GM12878 (cell line): Measurements from ENCODE around the gene ANO9. TPM values are rescaled to one million over a fixed set of nuclear protein-coding genes. Genes with fewer than 3 reads are reported as not detected.
A peak's percentile ranks its signal among the peaks of the same experiment; 100 is the strongest.

Experiments
- ATAC-seq: fragments of 200-7000 bp; cut with Tn5 transposase; 3 replicates; pipeline ENCODE4 v1.9.1; 2020; ENCODE audit warnings: mild to moderate bottlenecking, moderate library complexity
- BruUV-seq: library from RNA; stranded (reverse); fragments of 400-500 nt; replicated peaks from 2 replicates; lab custom pipeline; 2021; lab: Mats Ljungman, UMichigan
- CTCF ChIA-PET: fragments of 300-600 bp; sonication (Branson Sonifier 250); formaldehyde crosslinking; extraction: SDS; loops from one replicate; lab custom pipeline; 2021; ENCODE audit warnings: inconsistent platforms; lab: Yijun Ruan, JAX
- POLR2A ChIA-PET: fragments of 350-600 bp; formaldehyde crosslinking; extraction: SDS; loops from one replicate; lab custom pipeline; 2021; ENCODE audit warnings: inconsistent platforms; lab: Charles Lee
- RAD21 ChIA-PET: fragments of 300-600 bp; sonication (Branson Sonifier 250); formaldehyde crosslinking; loops from one replicate; lab custom pipeline; 2023; ENCODE audit warnings: antibody characterized with exemption; ENCODE audit not compliant: unreplicated experiment; lab: Charles Lee
- SMC1A ChIA-PET: fragments of 300-600 bp; sonication (Branson Sonifier 250); formaldehyde crosslinking; loops from one replicate; lab custom pipeline; 2023; ENCODE audit not compliant: unreplicated experiment, uncharacterized antibody; lab: Charles Lee
- DNase-seq: peaks from one replicate; pipeline ENCODE4 v3.0.0-alpha.2; 2011; ENCODE audit warnings: low read depth, low spot score
- FAIRE-seq: peaks from 3 replicates; lab custom pipeline; 2011; peaks lifted over from hg19 to GRCh38; lab: Jason Lieb, UNC
- H2AFZ ChIP-seq: 2 replicates; pipeline ENCODE4 v1.6.0; 2011; ENCODE audit warnings: low read depth, low read length, control low read depth; ENCODE audit not compliant: control insufficient read depth
- H3K27ac ChIP-seq: 2 replicates; pipeline ENCODE4 v1.5.1; 2011; ENCODE audit warnings: control low read depth; ENCODE audit not compliant: control insufficient read depth, insufficient read depth
- H3K27me3 ChIP-seq, 2 experiments: replicated peaks in 1 of 2; 2 replicates each; pipeline versions ENCODE4 v1.6.0 to v1.6.1; 2011; ENCODE audit warnings: low read length in 1 of 2; ENCODE audit not compliant: control insufficient read depth in 2 of 2, insufficient read depth in 2 of 2
- H3K36me3 ChIP-seq, 2 experiments: 2 replicates each; pipeline ENCODE4 v1.5.1; 2011; ENCODE audit warnings: low read length in 1 of 2; ENCODE audit not compliant: control insufficient read depth in 2 of 2, insufficient read depth in 2 of 2
- H3K4me1 ChIP-seq: 2 replicates; pipeline ENCODE4 v1.6.1; 2011; ENCODE audit warnings: mild to moderate bottlenecking, low read length, moderate library complexity, mixed read lengths; ENCODE audit not compliant: control insufficient read depth, insufficient read depth
- H3K4me2 ChIP-seq: 2 replicates; pipeline ENCODE4 v1.6.0; 2011; ENCODE audit warnings: control low read depth; ENCODE audit not compliant: control insufficient read depth, insufficient read depth
- H3K4me3 ChIP-seq: fragments of 200-600 bp; sonication (generic); 2 replicates; pipeline ENCODE4 v1.5.1; 2016
- H3K79me2 ChIP-seq: 2 replicates; pipeline ENCODE4 v1.6.0; 2011; ENCODE audit warnings: low read length; ENCODE audit not compliant: control insufficient read depth, insufficient read depth
- H3K9ac ChIP-seq: 2 replicates; pipeline ENCODE4 v1.8.0; 2011; ENCODE audit warnings: low read length, control low read depth, mixed read lengths; ENCODE audit not compliant: control insufficient read depth, insufficient read depth
- H3K9me3 ChIP-seq: replicated peaks from 3 replicates; pipeline ENCODE4 v1.5.1; 2011; ENCODE audit warnings: mild to moderate bottlenecking, low read length; ENCODE audit not compliant: control insufficient read depth, insufficient read depth
- H4K20me1 ChIP-seq: 2 replicates; pipeline ENCODE4 v1.6.0; 2011; ENCODE audit not compliant: control insufficient read depth, insufficient read depth
- HDAC2 ChIP-seq: fragments of 200-600 bp; sonication (generic); IDR thresholded peaks from 2 replicates; pipeline ENCODE4 v1.6.1; 2017
- NFYA ChIP-seq: IDR thresholded peaks from 2 replicates; pipeline ENCODE4 v1.6.1; 2011; ENCODE audit warnings: low read depth, mild to moderate bottlenecking, low read length, improper control_type of control experiment, borderline replicate concordance
- RCOR1 ChIP-seq: conservative IDR thresholded peaks from 2 replicates; pipeline ENCODE4 v1.6.1; 2012; ENCODE audit warnings: low read depth, low read length, improper control_type of control experiment
- SUPT20H ChIP-seq: IDR thresholded peaks from 2 replicates; pipeline ENCODE4 v1.6.1; 2011; ENCODE audit warnings: low read depth, mild to moderate bottlenecking, low read length, moderate library complexity, borderline replicate concordance; ENCODE audit not compliant: control insufficient read depth
- WGBS: methylation state at CpG from one replicate; pipeline ENCODE4 v1.1.6; 2016; ENCODE audit warnings: low lambda C conversion rate; ENCODE audit not compliant: insufficient replicate concordance, insufficient coverage; ENCODE audit errors: missing lambda C conversion rate; 5-methylcytosine and 5-hydroxymethylcytosine counted together
- in situ Hi-C: fragments of 300-500 bp; cut with MboI; formaldehyde crosslinking; loops from 9 replicates; pipeline ENCODE4 v1.14.3; 2018; ENCODE audit warnings: mixed read lengths
- intact Hi-C: fragments of 100-400 bp; cut with micrococcal nuclease; formaldehyde crosslinking; loops from one replicate; pipeline ENCODE4 v1.14.2; 2022; ENCODE audit not compliant: unreplicated experiment
- polyA plus RNA-seq, 11 experiments: library from polyadenylated mRNA; depleted of rRNA in 4 of 11; unstranded in 6 of 11; stranded (reverse) in 5 of 11; fragments of >200 nt; fragmentation: Nextera tagmentation in 4 of 11; fragmentation: Illumina TruSeq in 1 of 11; extraction: Ambion mirVana in 4 of 11; extraction: Trizol in 1 of 11; gene quantifications; 1 replicate in 1 of 11; 2 replicates in 10 of 11; pipeline versions ENCODE4 v1.2.1 to v1.2.3, GENCODE V29; 2011 to 2016; ENCODE audit warnings: inconsistent platforms in 2 of 11, missing spikeins in 2 of 11, low read depth in 1 of 11
- total RNA-seq, 4 experiments: library from RNA; depleted of rRNA in 3 of 4; stranded (reverse); fragments of >200 nt in 3 of 4; fragmentation: Illumina TruSeq in 1 of 4; extraction: Trizol in 1 of 4; gene quantifications; 2 replicates each; pipeline versions ENCODE4 v1.2.1 to v1.2.3, GENCODE V29; 2013 to 2021
- TF ChIP-seq, protein P1 (sequence below): fragments of 450-650 bp; IDR thresholded peaks from 2 replicates; pipeline ENCODE4 v1.6.1; 2018; ENCODE audit warnings: mild to moderate bottlenecking, low read depth, moderate library complexity; ENCODE audit not compliant: partially characterized antibody
- TF ChIP-seq, protein P2 (sequence below): IDR thresholded peaks from 2 replicates; pipeline ENCODE4 v1.6.1; 2012; ENCODE audit warnings: low read depth, low read length, improper control_type of control experiment
- TF ChIP-seq, protein P3 (sequence below): fragments of 450-650 bp; IDR thresholded peaks from 2 replicates; pipeline ENCODE4 v1.6.1; 2016; ENCODE audit warnings: mild to moderate bottlenecking, moderate library complexity, borderline replicate concordance
- TF ChIP-seq, protein P4 (sequence below): IDR thresholded peaks from 2 replicates; pipeline ENCODE4 v1.6.1; 2012; ENCODE audit warnings: mild to moderate bottlenecking, low read depth, low read length

ANO9 gene
- total and polyA plus RNA-seq, 10 of the 15 experiments (the other 5 are each of a cell fraction or from before 2014, with no cell fraction given), result 0.21 to 42.3 (median 12.0) TPM

DNA sequence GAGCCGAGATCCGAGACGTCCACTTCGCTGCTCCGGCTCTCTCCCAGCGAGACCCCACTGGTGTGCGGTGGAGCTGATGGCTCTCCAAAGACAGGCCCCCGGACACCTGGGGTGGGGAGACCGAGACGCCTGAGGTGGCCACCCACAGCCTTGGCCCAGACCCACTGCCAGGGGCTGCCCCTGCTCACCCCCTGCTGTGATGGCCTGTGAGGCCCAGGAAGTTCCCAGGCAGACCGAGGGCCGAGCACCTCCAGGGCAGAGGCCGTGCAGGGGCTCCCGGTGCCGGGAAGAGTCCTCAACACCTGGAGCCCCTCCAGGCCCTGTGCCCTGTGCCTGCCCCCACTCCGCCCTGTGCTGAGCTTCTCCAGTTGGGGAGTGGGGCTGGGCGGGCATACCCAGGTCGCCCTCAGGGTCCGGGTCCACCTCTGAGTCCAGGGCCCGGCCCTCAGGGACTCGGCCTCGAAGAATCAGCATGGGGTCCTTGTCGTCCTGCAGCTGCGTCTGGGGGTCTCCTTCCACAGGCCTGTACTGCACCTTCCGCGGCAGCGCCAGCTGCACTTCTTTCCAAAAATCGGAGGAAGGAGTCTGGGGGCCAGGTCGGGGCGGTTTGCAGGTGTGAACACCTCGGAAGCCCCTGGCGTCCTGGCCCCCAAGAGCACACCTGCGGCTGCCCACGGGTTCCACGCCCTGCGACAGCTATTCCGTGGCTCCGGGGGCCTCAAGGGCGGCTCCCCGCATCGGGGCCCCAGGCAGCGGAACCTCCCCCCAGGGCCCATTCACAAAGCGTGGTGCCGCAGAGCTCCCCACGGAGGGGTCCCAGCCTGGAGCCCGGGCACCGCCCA lies 35.6 kb downstream of the ANO9 start:
- ChIA-PET POLR2A (interaction anchor here (1.8 kb wide), 1 partner anchor 43 kb away, joined by 10 read pairs; no protein-coding TSS in a partner anchor), SMC1A (no interaction called here), RAD21 (interaction anchor here (0.9 to 2.4 kb wide), 3 partner anchors 35 to 42 kb away, joined by 3 to 17 read pairs (median 7); no protein-coding TSS in a partner anchor), CTCF (interaction anchor here (1.0 to 2.1 kb wide), 3 partner anchors 43 to 113 kb away, joined by 4 to 19 read pairs (median 4); partner anchors contain the start of gene PTDSS2)
- no peak for FAIRE-seq
- WGBS, result 72% methylated on average over 36 of the region's 47 CpGs
- Histone ChIP-seq H3K27me3 (no peaks in the 10 kb centered on the region), H4K20me1 (no peaks in the 10 kb centered on the region), H3K4me2 (peak overlapping the region; percentile 81), H3K79me2 (no peaks in the 10 kb centered on the region), H3K36me3 (no peaks in the 10 kb centered on the region), H3K9me3 (no peaks in the 10 kb centered on the region), H2AFZ (peak overlapping the region; percentile 68), H3K4me3 (peak overlapping the region; percentile 44; the same call in 1 of the 2 replicates), H3K4me1 (peaks cover 6% of the 10 kb centered on the region; the same call in 1 of the 2 replicates), H3K9ac (peak overlapping the region; percentile 29; the same call in 1 of the 2 replicates), H3K27ac (peak overlapping the region; percentile 44)
- DNase-seq, result no peak
- in situ Hi-C loops, result no loop called here
- TSS peak; percentile 53 for BruUV-seq
- ATAC-seq, result no peak
- intact Hi-C loops, result no loop called here
- TF ChIP-seq SUPT20H (no peak), RCOR1 (no peak), NFYA (no peak), HDAC2 (no peak)
- TF ChIP-seq, protein P1, sequence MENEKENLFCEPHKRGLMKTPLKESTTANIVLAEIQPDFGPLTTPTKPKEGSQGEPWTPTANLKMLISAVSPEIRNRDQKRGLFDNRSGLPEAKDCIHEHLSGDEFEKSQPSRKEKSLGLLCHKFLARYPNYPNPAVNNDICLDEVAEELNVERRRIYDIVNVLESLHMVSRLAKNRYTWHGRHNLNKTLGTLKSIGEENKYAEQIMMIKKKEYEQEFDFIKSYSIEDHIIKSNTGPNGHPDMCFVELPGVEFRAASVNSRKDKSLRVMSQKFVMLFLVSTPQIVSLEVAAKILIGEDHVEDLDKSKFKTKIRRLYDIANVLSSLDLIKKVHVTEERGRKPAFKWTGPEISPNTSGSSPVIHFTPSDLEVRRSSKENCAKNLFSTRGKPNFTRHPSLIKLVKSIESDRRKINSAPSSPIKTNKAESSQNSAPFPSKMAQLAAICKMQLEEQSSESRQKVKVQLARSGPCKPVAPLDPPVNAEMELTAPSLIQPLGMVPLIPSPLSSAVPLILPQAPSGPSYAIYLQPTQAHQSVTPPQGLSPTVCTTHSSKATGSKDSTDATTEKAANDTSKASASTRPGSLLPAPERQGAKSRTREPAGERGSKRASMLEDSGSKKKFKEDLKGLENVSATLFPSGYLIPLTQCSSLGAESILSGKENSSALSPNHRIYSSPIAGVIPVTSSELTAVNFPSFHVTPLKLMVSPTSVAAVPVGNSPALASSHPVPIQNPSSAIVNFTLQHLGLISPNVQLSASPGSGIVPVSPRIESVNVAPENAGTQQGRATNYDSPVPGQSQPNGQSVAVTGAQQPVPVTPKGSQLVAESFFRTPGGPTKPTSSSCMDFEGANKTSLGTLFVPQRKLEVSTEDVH, result no peak
- TF ChIP-seq, protein P2, sequence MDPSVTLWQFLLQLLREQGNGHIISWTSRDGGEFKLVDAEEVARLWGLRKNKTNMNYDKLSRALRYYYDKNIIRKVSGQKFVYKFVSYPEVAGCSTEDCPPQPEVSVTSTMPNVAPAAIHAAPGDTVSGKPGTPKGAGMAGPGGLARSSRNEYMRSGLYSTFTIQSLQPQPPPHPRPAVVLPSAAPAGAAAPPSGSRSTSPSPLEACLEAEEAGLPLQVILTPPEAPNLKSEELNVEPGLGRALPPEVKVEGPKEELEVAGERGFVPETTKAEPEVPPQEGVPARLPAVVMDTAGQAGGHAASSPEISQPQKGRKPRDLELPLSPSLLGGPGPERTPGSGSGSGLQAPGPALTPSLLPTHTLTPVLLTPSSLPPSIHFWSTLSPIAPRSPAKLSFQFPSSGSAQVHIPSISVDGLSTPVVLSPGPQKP, result no peak
- TF ChIP-seq, protein P3, sequence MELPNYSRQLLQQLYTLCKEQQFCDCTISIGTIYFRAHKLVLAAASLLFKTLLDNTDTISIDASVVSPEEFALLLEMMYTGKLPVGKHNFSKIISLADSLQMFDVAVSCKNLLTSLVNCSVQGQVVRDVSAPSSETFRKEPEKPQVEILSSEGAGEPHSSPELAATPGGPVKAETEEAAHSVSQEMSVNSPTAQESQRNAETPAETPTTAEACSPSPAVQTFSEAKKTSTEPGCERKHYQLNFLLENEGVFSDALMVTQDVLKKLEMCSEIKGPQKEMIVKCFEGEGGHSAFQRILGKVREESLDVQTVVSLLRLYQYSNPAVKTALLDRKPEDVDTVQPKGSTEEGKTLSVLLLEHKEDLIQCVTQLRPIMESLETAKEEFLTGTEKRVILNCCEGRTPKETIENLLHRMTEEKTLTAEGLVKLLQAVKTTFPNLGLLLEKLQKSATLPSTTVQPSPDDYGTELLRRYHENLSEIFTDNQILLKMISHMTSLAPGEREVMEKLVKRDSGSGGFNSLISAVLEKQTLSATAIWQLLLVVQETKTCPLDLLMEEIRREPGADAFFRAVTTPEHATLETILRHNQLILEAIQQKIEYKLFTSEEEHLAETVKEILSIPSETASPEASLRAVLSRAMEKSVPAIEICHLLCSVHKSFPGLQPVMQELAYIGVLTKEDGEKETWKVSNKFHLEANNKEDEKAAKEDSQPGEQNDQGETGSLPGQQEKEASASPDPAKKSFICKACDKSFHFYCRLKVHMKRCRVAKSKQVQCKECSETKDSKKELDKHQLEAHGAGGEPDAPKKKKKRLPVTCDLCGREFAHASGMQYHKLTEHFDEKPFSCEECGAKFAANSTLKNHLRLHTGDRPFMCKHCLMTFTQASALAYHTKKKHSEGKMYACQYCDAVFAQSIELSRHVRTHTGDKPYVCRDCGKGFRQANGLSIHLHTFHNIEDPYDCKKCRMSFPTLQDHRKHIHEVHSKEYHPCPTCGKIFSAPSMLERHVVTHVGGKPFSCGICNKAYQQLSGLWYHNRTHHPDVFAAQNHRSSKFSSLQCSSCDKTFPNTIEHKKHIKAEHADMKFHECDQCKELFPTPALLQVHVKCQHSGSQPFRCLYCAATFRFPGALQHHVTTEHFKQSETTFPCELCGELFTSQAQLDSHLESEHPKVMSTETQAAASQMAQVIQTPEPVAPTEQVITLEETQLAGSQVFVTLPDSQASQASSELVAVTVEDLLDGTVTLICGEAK, result no peak
- TF ChIP-seq, protein P4, sequence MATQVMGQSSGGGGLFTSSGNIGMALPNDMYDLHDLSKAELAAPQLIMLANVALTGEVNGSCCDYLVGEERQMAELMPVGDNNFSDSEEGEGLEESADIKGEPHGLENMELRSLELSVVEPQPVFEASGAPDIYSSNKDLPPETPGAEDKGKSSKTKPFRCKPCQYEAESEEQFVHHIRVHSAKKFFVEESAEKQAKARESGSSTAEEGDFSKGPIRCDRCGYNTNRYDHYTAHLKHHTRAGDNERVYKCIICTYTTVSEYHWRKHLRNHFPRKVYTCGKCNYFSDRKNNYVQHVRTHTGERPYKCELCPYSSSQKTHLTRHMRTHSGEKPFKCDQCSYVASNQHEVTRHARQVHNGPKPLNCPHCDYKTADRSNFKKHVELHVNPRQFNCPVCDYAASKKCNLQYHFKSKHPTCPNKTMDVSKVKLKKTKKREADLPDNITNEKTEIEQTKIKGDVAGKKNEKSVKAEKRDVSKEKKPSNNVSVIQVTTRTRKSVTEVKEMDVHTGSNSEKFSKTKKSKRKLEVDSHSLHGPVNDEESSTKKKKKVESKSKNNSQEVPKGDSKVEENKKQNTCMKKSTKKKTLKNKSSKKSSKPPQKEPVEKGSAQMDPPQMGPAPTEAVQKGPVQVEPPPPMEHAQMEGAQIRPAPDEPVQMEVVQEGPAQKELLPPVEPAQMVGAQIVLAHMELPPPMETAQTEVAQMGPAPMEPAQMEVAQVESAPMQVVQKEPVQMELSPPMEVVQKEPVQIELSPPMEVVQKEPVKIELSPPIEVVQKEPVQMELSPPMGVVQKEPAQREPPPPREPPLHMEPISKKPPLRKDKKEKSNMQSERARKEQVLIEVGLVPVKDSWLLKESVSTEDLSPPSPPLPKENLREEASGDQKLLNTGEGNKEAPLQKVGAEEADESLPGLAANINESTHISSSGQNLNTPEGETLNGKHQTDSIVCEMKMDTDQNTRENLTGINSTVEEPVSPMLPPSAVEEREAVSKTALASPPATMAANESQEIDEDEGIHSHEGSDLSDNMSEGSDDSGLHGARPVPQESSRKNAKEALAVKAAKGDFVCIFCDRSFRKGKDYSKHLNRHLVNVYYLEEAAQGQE, result no peak
